Aorta (tissue), 5 donors: ENCODE results near the gene COL4A6. TPM values are rescaled to one million over a fixed set of nuclear protein-coding genes. Genes with fewer than 3 reads are reported as not detected.

Experiments
- ATAC-seq: fragments of 200-7000 bp; cut with Tn5 transposase; one replicate; pipeline ENCODE4 v1.9.1; 2022; ENCODE audit warnings: moderate library complexity; ENCODE audit not compliant: low FRiP score
- DNase-seq, 2 donors: peaks; one replicate each; pipeline ENCODE4 v3.0.0-alpha.2; 2020
- H3K27ac ChIP-seq, 2 donors: one replicate each; pipeline ENCODE4 v1.5.1; 2013; ENCODE audit warnings: low read length in 2 of 2, mild to moderate bottlenecking in 2 of 2, moderate library complexity in 2 of 2, control low read depth in 1 of 2, inconsistent platforms in 1 of 2, low read depth in 1 of 2
- H3K27me3 ChIP-seq, 2 donors: one replicate each; pipeline ENCODE4 v1.6.1; 2013; ENCODE audit warnings: control low read depth in 1 of 2, low read length in 1 of 2, mild to moderate bottlenecking in 1 of 2, moderate library complexity in 1 of 2; ENCODE audit not compliant: insufficient read depth in 2 of 2, control insufficient read depth in 1 of 2
- H3K36me3 ChIP-seq, 2 donors: one replicate each; pipeline ENCODE4 v1.6.1; 2013; ENCODE audit warnings: control low read depth in 1 of 2, low read length in 1 of 2, mild to moderate bottlenecking in 1 of 2; ENCODE audit not compliant: insufficient read depth in 2 of 2, control insufficient read depth in 1 of 2
- H3K4me1 ChIP-seq, 2 donors: one replicate each; pipeline ENCODE4 v1.6.1; 2013; ENCODE audit warnings: low read length in 2 of 2, control low read depth in 1 of 2, mild to moderate bottlenecking in 1 of 2, moderate library complexity in 1 of 2; ENCODE audit not compliant: insufficient read depth in 2 of 2, control insufficient read depth in 1 of 2
- H3K4me3 ChIP-seq, 2 donors: one replicate each; pipeline ENCODE4 v1.5.1; 2013; ENCODE audit warnings: low read length in 2 of 2, control low read depth in 1 of 2, mild to moderate bottlenecking in 1 of 2
- H3K9me3 ChIP-seq: one replicate; pipeline ENCODE4 v1.6.1; 2013; ENCODE audit warnings: mild to moderate bottlenecking, low read length; ENCODE audit not compliant: control insufficient read depth
- WGBS, 2 donors: extraction: QIAGEN DNeasy Blood & Tissue Kit; methylation state at CpG; one replicate each; pipeline ENCODE4 v1.1.7; 2013; 5-methylcytosine and 5-hydroxymethylcytosine counted together
- intact Hi-C, 2 donors: fragments of 100-400 bp; cut with DNase I; formaldehyde crosslinking; loops; one replicate each; pipeline versions ENCODE4 v1.14.2 to v1.15.0; 2022
- polyA plus RNA-seq, 2 donors: library from polyadenylated mRNA; stranded (reverse); fragments of 200-250 nt; gene quantifications; one replicate each; pipeline ENCODE4 v1.2.3, GENCODE V29; 2013
- total RNA-seq, 2 donors: library from RNA; stranded (reverse); fragmentation: NEBNext Ultra II Directional; extraction: Animal tissue kit (Norgen Biotek cat#: 25700); gene quantifications; one replicate each; pipeline ENCODE4 v1.2.1, GENCODE V29; 2021
- donor health status: healthy with polysubstance abuse.
- donor health status: Bipolar disorder and iron deficiency.
- donor health status: DM: no; HTN: no; CAD: no.
- donor health status: DM: no; HTN: no; CAD: no.
- donor health status: DM: yes; HTN: yes; CAD: no.

COL4A6 gene
- total and polyA plus RNA-seq, 4 donors = 0.75 to 7.2 (median 1.8) TPM

- Histone ChIP-seq H3K27ac (no peak overlapping the region), H3K4me3 (no peak overlapping the region), H3K36me3 (no peaks in the 10 kb centered on the region), H3K27me3 (no peaks in the 10 kb centered on the region), H3K9me3 (no peaks in the 10 kb centered on the region), H3K4me1 (no peaks in the 10 kb centered on the region)
- WGBS, 2 donors = 88 to 95% methylated on average over 4 of the region's 4 CpGs
- DNase-seq (no peak), ATAC-seq (no peak)
- intact Hi-C loops = no loop called here
Measured at GRCh38 chrX:108162265-108162664, 276.0 kb downstream of the COL4A6 start.

DNA sequence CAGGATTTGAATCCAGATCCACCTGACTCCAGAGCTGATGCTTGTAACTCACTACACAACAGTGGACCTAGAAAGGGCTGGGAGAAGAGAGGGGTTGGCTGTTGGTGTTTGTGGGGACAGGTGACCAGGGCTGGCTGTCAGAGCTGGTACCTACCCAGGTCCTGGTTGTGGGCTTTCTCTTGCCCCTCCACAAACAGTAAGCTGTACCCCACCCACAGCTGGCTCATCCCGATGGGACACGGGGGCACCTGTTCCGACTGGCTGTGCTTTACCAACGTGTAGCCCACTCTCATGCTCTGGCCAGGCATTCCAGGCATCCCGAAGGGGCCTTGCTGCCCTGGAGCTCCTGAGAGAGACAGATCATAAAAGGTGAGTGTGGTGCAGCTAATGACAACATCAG is 277.9 kb downstream of the COL4A6 start:
- peaks cover 0 to 3% of the 10 kb centered on the region in 2 donors for H3K36me3 ChIP-seq
- no peak overlapping the region for H3K27ac ChIP-seq
- no peak for ATAC-seq
- no peaks in the 10 kb centered on the region for H3K4me1 ChIP-seq
- 76 to 89% methylated on average over 5 of the region's 5 CpGs for WGBS, 2 donors
- no peak overlapping the region for H3K4me3 ChIP-seq
- no peak for DNase-seq
- H3K9me3 ChIP-seq = no peaks in the 10 kb centered on the region
- no peaks in the 10 kb centered on the region for H3K27me3 ChIP-seq
- intact Hi-C loops = no loop called here

DNA sequence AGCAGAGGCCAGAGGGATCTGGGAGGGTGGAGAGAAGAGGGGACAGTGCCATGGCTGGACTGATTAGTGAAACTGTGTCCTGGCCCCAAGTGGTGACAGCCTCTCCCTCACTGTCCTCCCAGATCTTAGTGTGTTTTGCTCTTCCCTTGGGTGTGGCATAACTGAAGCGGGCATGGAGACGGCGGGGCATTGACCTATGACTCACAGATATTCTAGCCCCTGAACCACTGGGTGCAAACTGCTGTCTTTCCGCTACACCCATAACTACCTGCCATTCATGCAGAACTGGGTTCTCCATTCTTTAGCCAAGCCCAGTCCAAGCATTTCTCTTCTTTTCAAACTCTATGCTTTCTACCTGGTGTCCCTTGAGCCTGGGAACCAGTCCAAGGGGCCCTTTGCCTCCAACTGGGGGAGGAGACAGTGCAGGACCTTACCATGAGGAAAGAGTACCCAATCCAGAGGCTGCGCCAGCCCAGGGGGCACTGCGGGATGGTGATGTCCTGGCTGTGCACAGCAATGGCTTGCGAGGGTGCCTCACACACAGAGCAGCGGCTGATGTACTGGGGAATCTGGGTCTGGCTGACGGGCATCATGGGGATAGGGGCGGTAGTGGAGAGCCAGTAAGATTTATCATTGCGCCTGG is 279.1 kb downstream of the COL4A6 start:
- Histone ChIP-seq H3K36me3 (peaks cover 0 to 3% of the 10 kb centered on the region in 2 donors), H3K4me1 (no peaks in the 10 kb centered on the region), H3K27ac (no peak overlapping the region), H3K4me3 (no peak overlapping the region), H3K27me3 (no peaks in the 10 kb centered on the region), H3K9me3 (no peaks in the 10 kb centered on the region)
- intact Hi-C loops = no loop called here
- WGBS, 2 donors = 80 to 96% methylated on average over 11 of the region's 11 CpGs
- DNase-seq (no peak), ATAC-seq (no peak)

- 74 to 78% methylated on average over 3 of the region's 3 CpGs for WGBS, 2 donors
Measured at GRCh38 chrX:108157628-108158027, 280.6 kb downstream of the COL4A6 start.

GRCh38 chrX:108156934-108157466 is 281.2 kb downstream of the COL4A6 start:
- Histone ChIP-seq H3K36me3 (peaks cover 0 to 4% of the 10 kb centered on the region in 2 donors), H3K27ac (no peak overlapping the region), H3K4me1 (no peaks in the 10 kb centered on the region), H3K4me3 (no peak overlapping the region), H3K27me3 (no peaks in the 10 kb centered on the region), H3K9me3 (no peaks in the 10 kb centered on the region)
- WGBS, 2 donors = 79 to 96% methylated on average over 8 of the region's 8 CpGs
- ATAC-seq (no peak), DNase-seq (no peak)
- intact Hi-C loops = no loop called here

More at GRCh38 chrX:108157628-108158027, 280.6 kb downstream of the COL4A6 start:
- Histone ChIP-seq H3K9me3 (no peaks in the 10 kb centered on the region), H3K27me3 (no peaks in the 10 kb centered on the region), H3K36me3 (peaks cover 0 to 4% of the 10 kb centered on the region in 2 donors), H3K4me1 (no peaks in the 10 kb centered on the region), H3K4me3 (no peak overlapping the region), H3K27ac (no peak overlapping the region)
- intact Hi-C loops = no loop called here
- DNase-seq (no peak), ATAC-seq (no peak)

- intact Hi-C loops = no loop called here
- no peak overlapping the region for H3K4me3 ChIP-seq
- no peak for ATAC-seq
Measured at GRCh38 chrX:108156082-108156481, 282.1 kb downstream of the COL4A6 start.

DNA sequence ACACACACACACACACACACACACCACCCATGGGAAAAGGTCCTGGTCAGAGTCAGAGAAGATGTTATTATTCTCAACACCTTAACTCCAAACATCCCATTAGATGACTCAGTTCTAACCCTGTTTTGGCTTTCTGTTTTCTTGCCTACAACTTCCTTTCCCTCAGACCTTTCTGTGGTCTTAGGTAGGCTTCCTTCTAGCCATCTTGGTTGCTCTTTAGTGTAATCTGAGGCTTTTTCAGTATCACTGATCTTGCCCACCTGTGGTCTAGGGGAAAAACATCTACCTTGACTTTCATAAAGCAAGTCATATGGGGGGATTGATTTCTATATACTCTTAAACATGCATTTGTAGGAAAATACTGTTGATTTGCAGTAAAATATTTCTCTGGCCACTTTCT is 289.7 kb downstream of the COL4A6 start:
- ATAC-seq = no peak
- no peak for DNase-seq
- H3K27ac ChIP-seq = no peak overlapping the region
- H3K27me3 ChIP-seq = no peaks in the 10 kb centered on the region
- H3K4me3 ChIP-seq = no peak overlapping the region
- peaks cover 0 to 3% of the 10 kb centered on the region in 2 donors for H3K36me3 ChIP-seq
- no peaks in the 10 kb centered on the region for H3K9me3 ChIP-seq
- intact Hi-C loops = loop anchor here in 1 of 2 donors (10.0 kb wide), 1 partner anchor 56 kb away; no protein-coding TSS in a partner anchor
- H3K4me1 ChIP-seq = no peaks in the 10 kb centered on the region

More at GRCh38 chrX:108156082-108156481, 282.1 kb downstream of the COL4A6 start:
- Histone ChIP-seq H3K27me3 (no peaks in the 10 kb centered on the region), H3K27ac (no peak overlapping the region), H3K4me1 (no peaks in the 10 kb centered on the region), H3K36me3 (peaks cover 0 to 4% of the 10 kb centered on the region in 2 donors), H3K9me3 (no peaks in the 10 kb centered on the region)
- 68 to 82% methylated on average over 2 of the region's 2 CpGs for WGBS, 2 donors
- no peak for DNase-seq

DNA sequence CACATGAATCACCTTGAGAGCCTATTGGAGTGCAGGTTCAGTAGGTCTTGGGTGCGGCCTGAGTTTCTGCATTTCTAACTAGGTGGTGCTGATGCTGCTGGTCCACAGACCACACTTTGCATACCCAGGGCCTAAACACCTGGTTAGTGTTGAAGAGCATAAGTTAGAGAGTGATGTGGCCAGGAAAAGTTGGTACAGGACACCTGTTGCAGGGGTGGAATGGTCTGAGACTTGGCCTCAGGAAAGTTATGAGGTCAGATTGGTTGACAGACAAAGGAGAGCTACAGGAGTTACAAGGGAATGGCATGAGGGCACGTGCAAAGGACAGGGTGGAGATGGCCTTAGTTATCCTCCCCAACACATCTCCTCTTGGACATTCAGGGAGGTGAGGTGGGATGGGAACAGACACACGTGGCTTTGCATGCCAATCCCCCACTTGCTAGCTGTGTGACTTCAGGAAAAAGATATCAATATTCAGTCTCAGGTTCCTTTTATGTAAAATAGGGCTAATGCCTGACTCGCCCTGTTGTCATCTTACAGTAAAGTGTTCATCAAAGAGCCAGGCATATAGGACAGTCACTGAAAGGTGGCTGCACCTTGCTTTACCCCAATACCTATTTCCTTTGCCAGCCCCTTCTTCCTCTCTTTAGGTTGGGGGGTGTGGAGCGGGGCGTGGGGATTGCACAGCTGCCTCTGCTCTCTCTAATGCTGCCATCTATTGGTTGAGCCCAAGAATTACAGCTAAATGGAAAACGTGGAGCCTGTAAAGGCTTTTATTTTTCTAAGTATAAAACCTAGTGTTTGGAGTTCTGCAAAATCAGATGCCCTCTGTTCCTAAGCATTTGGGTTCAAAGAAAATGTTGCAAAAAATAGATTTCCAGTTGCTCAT is 299.2 kb downstream of the COL4A6 start:
- Histone ChIP-seq H3K4me1 (no peaks in the 10 kb centered on the region), H3K9me3 (no peaks in the 10 kb centered on the region), H3K36me3 (peaks cover 0 to 6% of the 10 kb centered on the region in 2 donors), H3K27ac (no peak overlapping the region), H3K27me3 (no peaks in the 10 kb centered on the region), H3K4me3 (no peak overlapping the region)
- ATAC-seq = no peak
- WGBS, 2 donors = 62 to 78% methylated on average over 7 of the region's 7 CpGs
- intact Hi-C loops = no loop called here
- no peak for DNase-seq
